Fibroblast of villous mesenchyme (primary cell): ENCODE data around the gene ARAP2. TPM values are rescaled to one million over a fixed set of nuclear protein-coding genes. Genes with fewer than 3 reads are reported as not detected.
"Not testable (repeated sequence)": the region's sequence is repeated elsewhere in the genome, so short reads cannot be mapped to it uniquely, and the experiment has no call there.

Source experiments
- DNase-seq: peaks from one replicate; pipeline ENCODE4 v3.0.0-alpha.2; 2010; ENCODE audit warnings: low read depth
- H3K4me3 ChIP-seq: 2 replicates; pipeline ENCODE4 v1.5.1; 2011; ENCODE audit warnings: low read depth, mild to moderate bottlenecking, low read length
- total RNA-seq: library from RNA; depleted of rRNA; stranded (reverse); fragments of >200 nt; gene quantifications from 2 replicates; pipeline ENCODE4 v1.2.3, GENCODE V29; 2012
- TF ChIP-seq, protein P1 (sequence below): IDR thresholded peaks from 2 replicates; pipeline ENCODE4 v1.5.1; 2012; ENCODE audit warnings: low read depth, mild to moderate bottlenecking, low read length; ENCODE audit not compliant: insufficient read depth

The ARAP2 gene
- total RNA-seq, 1 donor, result 11.2 TPM

DNA sequence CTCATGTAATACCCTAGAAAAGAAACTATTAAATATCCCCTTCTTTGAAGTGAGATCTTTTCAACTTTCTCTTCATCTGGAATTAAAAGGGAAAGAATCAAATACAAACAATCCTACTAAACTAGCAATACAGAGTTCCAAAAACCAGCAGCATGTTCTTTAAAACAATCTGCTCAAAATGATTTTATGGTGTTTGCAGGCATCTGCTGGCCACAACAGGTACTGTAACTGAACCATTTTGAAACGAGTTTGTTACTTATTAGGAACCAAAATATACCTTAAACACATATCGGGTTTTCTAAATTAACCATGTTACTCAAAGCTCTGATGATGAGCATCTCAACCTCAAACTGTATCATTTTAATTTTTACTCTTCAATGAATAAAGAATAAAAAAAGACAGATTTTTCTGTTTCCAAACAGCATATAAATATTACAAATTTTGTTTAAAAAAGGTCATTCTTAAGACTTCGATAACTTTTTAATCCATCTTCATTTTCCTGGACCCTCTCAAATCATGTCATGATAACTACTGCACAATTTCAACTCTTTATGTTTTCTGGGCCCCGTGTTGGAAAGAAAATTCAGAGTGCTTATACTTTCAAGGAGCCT, 56.5 kb downstream of the ARAP2 start:
- DNase-seq, result peak; percentile 24
- no peak overlapping the region for H3K4me3 ChIP-seq
- TF ChIP-seq, protein P1, sequence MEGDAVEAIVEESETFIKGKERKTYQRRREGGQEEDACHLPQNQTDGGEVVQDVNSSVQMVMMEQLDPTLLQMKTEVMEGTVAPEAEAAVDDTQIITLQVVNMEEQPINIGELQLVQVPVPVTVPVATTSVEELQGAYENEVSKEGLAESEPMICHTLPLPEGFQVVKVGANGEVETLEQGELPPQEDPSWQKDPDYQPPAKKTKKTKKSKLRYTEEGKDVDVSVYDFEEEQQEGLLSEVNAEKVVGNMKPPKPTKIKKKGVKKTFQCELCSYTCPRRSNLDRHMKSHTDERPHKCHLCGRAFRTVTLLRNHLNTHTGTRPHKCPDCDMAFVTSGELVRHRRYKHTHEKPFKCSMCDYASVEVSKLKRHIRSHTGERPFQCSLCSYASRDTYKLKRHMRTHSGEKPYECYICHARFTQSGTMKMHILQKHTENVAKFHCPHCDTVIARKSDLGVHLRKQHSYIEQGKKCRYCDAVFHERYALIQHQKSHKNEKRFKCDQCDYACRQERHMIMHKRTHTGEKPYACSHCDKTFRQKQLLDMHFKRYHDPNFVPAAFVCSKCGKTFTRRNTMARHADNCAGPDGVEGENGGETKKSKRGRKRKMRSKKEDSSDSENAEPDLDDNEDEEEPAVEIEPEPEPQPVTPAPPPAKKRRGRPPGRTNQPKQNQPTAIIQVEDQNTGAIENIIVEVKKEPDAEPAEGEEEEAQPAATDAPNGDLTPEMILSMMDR, result peak; percentile 53

DNA sequence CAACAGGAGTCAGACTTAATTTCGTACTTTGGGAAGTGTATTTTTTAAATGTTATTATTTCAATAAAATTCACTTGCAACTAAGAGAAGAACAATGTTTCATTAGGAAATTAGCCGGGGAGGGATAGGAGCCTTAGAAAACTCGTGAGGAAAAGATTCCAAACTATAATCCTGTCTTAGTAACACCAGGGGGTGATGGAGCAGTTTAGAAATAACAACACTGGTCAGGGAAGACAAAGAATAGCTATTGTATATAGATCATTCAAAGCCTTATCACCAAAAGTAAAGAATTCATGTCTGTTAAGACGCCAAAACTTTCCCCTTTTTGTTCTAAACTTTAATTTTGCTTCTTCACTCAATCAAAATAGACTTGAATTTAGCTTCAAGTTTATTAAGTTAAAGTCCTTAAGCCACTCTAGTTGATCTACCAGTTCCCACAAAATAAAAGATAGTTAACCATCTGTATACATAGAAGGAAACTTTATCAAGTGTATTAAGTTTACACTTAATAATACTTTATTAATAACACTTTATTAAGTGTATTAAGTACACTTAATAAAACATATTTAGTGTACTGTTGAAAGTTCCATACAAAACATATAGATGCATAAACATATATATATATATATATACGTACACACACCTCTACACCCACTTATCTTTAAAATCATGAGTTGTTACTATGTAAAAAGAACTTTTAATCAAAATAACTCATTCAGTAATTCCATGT, 60.5 kb downstream of the ARAP2 start:
- no peak for DNase-seq
- no peak overlapping the region for H3K4me3 ChIP-seq
- TF ChIP-seq, protein P1, result no peak

DNA sequence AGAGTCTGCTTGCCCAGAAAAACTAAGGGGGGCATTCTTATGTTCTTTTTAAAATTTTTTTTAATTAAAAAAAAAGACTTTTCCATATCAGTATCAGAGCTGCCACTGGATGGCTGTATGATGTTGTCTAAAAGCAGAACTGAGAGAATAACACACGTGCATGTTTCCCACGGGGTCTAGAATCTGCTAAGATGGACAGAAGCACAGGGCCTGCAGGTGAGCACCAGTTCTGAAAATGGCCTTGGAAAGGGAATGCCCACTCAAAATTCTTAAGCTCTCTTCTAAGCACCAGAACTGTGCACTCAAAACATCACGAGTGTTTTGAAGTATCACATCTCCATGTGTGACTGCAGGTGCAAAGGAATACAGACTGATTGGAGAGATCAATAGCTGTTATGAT, 61.1 kb downstream of the ARAP2 start:
- H3K4me3 ChIP-seq, result no peak overlapping the region
- TF ChIP-seq, protein P1, result no peak
- no peak for DNase-seq

DNA sequence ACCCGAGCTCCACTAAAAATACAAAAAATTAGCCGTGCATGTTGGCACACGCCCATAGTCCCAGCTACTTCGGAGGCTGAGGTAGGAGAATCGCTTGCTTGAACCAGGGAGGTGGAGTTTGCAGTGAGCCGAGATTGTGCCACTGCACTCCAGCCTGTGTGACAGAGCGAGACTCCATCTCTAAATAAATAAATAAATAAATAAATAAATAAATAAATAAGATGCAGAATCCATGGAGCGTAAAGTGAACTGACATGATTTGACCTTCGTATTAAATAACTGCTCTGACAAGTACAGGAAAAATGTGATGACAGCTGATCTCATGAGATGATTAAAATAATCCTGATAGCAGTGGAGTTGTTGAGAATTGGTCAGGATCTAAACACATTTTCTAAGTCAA, 62.0 kb downstream of the ARAP2 start:
- not testable (repeated sequence) for H3K4me3 ChIP-seq, DNase-seq

DNA sequence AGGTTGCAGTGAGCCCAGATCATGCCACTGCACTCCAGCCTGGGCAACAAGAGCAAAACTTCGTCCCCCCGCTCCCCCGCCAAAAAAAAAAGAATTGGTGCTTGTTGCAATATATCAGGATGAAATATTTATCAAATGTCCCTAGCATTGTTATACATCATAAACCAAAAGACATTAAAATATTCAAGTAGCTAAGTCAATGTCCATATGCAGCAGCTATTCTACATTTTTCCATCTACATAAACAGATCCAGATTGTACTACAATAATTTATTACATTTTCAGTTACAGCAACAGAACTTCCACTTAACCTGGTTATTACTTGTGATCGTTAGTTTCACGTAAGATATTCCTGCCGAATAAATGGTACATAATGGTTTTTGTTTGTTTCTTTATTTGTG, 64.1 kb downstream of the ARAP2 start:
- no peak overlapping the region for H3K4me3 ChIP-seq
- TF ChIP-seq, protein P1, result no peak
- no peak for DNase-seq

DNA sequence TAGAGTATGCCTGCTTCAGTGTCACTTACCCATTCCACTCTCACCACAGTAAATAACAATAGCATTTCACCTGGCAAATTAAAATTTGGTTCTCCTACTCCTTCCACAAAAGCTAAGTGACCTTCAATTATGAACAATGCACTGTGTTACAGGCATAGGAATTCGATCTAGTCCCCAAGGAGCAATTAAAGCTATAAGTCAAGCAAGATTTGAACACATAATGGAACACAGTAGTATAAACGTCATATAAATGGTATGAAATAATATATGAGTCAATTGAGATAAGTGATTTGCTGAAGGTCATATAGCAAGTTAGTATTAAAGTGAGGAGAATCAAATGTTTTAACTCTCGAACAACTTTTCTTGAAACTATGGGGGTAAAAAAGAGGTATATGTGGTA, 65.8 kb downstream of the ARAP2 start:
- TF ChIP-seq, protein P1, result no peak
- DNase-seq, result no peak
- no peak overlapping the region for H3K4me3 ChIP-seq

DNA sequence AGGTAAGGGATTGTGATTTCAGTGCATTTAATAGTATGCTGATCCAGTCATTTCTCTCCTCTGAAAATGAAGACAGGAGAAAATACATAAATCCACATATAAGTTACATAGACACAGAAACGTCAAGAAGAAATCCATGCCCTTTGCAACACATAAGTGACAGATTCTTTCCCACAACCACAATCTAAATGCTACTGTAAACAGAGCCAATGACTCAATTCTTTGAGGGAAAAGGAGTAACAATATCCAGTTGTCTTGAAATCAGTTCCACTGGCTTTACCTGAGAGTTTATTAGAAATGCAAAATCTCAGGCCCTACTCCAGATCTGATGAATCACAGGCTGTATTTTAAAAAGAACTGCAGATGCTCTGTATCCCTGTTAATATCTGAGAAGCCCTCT, 66.4 kb downstream of the ARAP2 start:
- H3K4me3 ChIP-seq, result no peak overlapping the region
- TF ChIP-seq, protein P1, result no peak
- no peak for DNase-seq
